Measurements from ENCODE around the gene PINLYP. TPM values are rescaled to one million over a fixed set of nuclear protein-coding genes. Genes with fewer than 3 reads are reported as not detected.

Gene PINLYP
- total and polyA plus RNA-seq, 2 of the 13 experiments (the other 11 are each of a cell fraction or from before 2014, with no cell fraction given) = 0.21 to 0.24 TPM

DNA sequence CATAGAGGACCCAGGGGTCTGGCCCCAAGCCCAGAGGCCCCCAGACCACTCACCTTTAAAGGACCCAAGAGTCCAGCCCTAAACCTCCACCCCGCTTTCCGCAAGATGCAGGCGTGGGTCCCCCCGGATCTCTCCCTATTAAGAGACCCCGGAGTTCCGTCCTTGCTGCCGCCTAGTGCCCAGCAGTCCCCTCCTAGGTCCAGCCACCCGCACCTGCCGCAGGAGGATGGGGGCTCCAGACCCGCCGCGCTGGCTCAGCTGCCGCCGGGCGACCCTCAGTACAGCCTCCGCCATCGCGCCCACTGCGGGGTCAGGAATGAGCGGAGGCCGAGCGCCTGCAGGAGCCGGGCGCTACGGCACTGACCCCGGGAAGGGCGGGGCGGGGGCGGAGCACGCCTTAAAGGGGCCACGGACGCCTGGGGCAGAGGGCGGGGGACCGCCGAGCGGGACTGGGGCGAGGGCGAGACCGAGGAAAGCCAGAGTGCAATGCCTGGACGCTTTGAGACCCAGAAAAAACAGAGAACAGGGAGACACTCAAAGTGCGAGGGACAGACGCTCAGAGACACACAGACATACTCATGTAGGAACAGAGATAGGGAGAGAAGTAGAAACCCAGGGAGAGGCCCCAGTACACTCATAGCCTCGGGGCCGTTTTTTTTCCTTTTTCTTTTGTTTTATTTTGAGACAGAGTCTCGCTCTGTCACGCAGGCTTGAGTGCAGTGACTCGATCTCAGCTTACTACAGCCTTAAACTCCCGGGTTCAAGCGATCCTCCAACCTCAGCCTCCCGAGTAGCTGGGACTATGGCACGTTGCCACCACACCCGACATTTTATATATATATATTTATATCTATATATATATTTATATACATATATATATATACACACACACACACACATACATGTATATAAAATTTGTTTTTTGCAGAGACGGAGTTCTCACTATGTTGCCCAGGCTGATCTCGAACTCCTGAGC is 48.4 kb upstream of the PINLYP start, which contains the start of gene ETHE1 (continued):
- TF ChIP-seq JUNB (CRISPR knock-in tag; IDR thresholded peaks at IDR 0.05; ENCODE audit: borderline replicate concordance) = no peak
- TF ChIP-seq ZNF329 (CRISPR knock-in tag; IDR thresholded peaks at IDR 0.05; ENCODE audit: low read depth) = no peak
- no peak for TF ChIP-seq RFX1 (IDR thresholded peaks at IDR 0.05)
- no peak for TF ChIP-seq TCF12 (IDR thresholded peaks at IDR 0.05)
- no peak for TF ChIP-seq TCF12 (CRISPR knock-in tag; IDR thresholded peaks at IDR 0.05)
- TF ChIP-seq, protein P1, sequence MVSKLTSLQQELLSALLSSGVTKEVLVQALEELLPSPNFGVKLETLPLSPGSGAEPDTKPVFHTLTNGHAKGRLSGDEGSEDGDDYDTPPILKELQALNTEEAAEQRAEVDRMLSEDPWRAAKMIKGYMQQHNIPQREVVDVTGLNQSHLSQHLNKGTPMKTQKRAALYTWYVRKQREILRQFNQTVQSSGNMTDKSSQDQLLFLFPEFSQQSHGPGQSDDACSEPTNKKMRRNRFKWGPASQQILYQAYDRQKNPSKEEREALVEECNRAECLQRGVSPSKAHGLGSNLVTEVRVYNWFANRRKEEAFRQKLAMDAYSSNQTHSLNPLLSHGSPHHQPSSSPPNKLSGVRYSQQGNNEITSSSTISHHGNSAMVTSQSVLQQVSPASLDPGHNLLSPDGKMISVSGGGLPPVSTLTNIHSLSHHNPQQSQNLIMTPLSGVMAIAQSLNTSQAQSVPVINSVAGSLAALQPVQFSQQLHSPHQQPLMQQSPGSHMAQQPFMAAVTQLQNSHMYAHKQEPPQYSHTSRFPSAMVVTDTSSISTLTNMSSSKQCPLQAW (CRISPR knock-in tag; IDR thresholded peaks at IDR 0.05) = 0 out of 2 replicates have a peak, but pooled peaks have one; percentile 58
- TF ChIP-seq GABPB1 (CRISPR knock-in tag; IDR thresholded peaks at IDR 0.05) = peak; percentile 80
- TF ChIP-seq, protein P2, sequence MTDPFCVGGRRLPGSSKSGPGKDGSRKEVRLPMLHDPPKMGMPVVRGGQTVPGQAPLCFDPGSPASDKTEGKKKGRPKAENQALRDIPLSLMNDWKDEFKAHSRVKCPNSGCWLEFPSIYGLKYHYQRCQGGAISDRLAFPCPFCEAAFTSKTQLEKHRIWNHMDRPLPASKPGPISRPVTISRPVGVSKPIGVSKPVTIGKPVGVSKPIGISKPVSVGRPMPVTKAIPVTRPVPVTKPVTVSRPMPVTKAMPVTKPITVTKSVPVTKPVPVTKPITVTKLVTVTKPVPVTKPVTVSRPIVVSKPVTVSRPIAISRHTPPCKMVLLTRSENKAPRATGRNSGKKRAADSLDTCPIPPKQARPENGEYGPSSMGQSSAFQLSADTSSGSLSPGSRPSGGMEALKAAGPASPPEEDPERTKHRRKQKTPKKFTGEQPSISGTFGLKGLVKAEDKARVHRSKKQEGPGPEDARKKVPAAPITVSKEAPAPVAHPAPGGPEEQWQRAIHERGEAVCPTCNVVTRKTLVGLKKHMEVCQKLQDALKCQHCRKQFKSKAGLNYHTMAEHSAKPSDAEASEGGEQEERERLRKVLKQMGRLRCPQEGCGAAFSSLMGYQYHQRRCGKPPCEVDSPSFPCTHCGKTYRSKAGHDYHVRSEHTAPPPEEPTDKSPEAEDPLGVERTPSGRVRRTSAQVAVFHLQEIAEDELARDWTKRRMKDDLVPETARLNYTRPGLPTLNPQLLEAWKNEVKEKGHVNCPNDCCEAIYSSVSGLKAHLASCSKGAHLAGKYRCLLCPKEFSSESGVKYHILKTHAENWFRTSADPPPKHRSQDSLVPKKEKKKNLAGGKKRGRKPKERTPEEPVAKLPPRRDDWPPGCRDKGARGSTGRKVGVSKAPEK (CRISPR knock-in tag; IDR thresholded peaks at IDR 0.05; ENCODE audit: borderline replicate concordance) = no peak
- TF ChIP-seq, protein P3, sequence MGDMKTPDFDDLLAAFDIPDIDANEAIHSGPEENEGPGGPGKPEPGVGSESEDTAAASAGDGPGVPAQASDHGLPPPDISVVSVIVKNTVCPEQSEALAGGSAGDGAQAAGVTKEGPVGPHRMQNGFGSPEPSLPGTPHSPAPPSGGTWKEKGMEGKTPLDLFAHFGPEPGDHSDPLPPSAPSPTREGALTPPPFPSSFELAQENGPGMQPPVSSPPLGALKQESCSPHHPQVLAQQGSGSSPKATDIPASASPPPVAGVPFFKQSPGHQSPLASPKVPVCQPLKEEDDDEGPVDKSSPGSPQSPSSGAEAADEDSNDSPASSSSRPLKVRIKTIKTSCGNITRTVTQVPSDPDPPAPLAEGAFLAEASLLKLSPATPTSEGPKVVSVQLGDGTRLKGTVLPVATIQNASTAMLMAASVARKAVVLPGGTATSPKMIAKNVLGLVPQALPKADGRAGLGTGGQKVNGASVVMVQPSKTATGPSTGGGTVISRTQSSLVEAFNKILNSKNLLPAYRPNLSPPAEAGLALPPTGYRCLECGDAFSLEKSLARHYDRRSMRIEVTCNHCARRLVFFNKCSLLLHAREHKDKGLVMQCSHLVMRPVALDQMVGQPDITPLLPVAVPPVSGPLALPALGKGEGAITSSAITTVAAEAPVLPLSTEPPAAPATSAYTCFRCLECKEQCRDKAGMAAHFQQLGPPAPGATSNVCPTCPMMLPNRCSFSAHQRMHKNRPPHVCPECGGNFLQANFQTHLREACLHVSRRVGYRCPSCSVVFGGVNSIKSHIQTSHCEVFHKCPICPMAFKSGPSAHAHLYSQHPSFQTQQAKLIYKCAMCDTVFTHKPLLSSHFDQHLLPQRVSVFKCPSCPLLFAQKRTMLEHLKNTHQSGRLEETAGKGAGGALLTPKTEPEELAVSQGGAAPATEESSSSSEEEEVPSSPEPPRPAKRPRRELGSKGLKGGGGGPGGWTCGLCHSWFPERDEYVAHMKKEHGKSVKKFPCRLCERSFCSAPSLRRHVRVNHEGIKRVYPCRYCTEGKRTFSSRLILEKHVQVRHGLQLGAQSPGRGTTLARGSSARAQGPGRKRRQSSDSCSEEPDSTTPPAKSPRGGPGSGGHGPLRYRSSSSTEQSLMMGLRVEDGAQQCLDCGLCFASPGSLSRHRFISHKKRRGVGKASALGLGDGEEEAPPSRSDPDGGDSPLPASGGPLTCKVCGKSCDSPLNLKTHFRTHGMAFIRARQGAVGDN (CRISPR knock-in tag; IDR thresholded peaks at IDR 0.05) = peak; percentile 77
- peak; percentile 36; the same call in 1 of the 2 replicates for TF ChIP-seq RARA (CRISPR knock-in tag; IDR thresholded peaks at IDR 0.05)
- TF ChIP-seq BORCS8-MEF2B (CRISPR knock-in tag; IDR thresholded peaks at IDR 0.05) = peak; percentile 82; the same call in 1 of the 2 replicates
- TF ChIP-seq ARNT (IDR thresholded peaks at IDR 0.05) = no peak
- TF ChIP-seq JARID2 (CRISPR knock-in tag; IDR thresholded peaks at IDR 0.05; ENCODE audit: insufficient replicate concordance) = no peak
- no peak for TF ChIP-seq NCOR1 (IDR thresholded peaks at IDR 0.05; ENCODE audit: borderline replicate concordance, low read length)
- TF ChIP-seq MAF1 (CRISPR knock-in tag; IDR thresholded peaks at IDR 0.05; ENCODE audit: borderline replicate concordance) = no peak
- no peak for TF ChIP-seq ZNF598 (CRISPR knock-in tag; IDR thresholded peaks at IDR 0.05; ENCODE audit: borderline replicate concordance)
- no peak for TF ChIP-seq MIXL1 (CRISPR knock-in tag; IDR thresholded peaks at IDR 0.05)
- TF ChIP-seq, protein P4, sequence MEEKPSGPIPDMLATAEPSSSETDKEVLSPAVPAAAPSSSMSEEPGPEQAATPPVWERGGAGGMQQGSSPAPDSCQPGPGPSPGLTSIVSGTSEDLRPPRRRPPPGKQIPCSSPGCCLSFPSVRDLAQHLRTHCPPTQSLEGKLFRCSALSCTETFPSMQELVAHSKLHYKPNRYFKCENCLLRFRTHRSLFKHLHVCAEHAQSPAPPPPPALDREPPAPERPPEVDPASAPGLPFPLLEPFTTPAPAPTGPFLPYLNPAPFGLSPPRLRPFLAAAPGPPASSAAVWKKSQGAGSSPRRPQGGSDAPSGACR (CRISPR knock-in tag; IDR thresholded peaks at IDR 0.05) = no peak
- no peak for TF ChIP-seq ZFP62 (CRISPR knock-in tag; IDR thresholded peaks at IDR 0.05)
- TF ChIP-seq WIZ (CRISPR knock-in tag; IDR thresholded peaks at IDR 0.05) = no peak
- no peak for TF ChIP-seq ZNF713 (CRISPR knock-in tag; IDR thresholded peaks at IDR 0.05)

Data from HepG2 (cell line).